Activated CD4-positive, CD25-positive, alpha-beta regulatory T cell treated with anti-CD3 and anti-CD28 coated beads, Interleukin-2, amount 50 U/mL, for 16 hours (primary cell): Measurements from ENCODE around the gene ANXA2R.
"Not testable (repeated sequence)": the region's sequence is repeated elsewhere in the genome, so short reads cannot be mapped to it uniquely, and the experiment has no call there.

Source experiments
- DNase-seq: peaks from one replicate; pipeline ENCODE4 v3.0.0-alpha.2; 2020; ENCODE audit warnings: low read depth, low spot score

ANXA2R gene

DNA sequence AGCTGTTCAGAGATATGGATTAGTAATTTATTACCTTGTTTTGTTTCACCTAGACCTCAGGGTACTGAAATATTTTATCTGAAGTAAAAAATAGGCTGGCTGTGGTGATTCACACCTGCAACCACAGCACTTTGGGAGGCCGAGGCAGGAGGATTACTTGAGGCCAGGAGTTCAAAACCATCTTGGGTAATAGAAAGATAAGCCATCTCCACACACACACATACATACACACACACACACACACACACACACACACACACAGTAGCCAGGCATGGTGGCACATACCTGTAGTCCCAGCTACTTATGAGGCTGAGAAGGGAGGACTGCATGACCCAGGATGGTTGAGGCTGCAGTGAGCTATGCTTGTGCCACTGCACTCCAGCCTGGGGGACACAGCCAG is 3.7 kb downstream of the ANXA2R start:
- no peak for DNase-seq

DNA sequence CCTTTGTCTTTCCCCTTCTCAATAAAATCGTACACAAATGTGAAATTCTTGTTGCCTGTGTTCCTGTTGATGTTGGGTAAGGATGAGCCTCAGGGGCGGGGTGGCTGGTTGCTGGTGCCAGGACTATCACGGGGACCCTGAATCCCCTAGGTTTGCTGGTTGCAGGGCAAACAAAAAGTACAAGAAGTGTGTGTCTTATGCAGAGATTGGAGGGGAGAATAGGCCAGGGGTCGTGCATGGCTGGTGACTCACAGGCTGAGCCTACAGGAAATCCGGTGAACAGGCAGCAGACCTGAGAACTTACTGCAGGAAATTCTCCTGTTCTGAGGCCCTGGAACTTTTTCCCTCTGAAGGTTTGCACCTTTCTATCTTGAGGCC is 5.5 kb downstream of the ANXA2R start:
- no peak for DNase-seq

DNA sequence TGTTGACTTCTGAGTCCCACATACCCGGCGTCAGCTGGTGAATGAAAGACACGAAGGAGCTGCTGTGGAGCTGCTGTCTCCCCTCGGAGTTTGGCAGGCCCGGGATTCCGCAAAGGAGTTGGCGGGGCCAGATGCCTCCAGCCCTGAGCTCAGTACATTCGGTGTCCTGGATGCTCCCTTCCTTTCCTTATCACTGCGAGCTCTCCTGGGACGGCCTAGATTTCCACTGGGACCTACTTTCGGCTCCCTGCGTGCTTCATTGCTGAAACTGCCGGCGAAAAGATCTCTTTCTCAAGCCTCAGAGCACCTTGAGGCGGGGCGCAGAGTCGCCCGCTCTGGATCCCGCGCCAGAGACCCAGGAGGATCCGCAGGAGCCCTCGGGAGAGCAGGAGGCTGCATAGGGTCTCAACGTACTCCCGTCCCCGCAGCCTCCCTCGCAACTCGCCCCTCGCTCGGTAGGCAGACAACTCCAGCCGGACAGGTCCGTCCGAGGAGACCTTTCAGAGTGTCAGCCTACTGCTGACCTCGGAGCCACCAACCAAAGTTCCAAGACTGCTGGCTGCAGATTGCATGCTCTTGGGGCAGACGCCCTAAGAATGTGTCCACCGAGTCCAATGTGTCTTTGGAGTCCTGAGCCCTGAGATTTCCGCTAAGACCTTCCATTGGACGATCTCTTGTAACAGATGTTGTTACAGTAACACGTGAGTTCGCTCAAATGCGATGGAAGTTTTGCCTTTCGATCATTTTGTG is 6.1 kb downstream of the ANXA2R start:
- DNase-seq = no peak

DNA sequence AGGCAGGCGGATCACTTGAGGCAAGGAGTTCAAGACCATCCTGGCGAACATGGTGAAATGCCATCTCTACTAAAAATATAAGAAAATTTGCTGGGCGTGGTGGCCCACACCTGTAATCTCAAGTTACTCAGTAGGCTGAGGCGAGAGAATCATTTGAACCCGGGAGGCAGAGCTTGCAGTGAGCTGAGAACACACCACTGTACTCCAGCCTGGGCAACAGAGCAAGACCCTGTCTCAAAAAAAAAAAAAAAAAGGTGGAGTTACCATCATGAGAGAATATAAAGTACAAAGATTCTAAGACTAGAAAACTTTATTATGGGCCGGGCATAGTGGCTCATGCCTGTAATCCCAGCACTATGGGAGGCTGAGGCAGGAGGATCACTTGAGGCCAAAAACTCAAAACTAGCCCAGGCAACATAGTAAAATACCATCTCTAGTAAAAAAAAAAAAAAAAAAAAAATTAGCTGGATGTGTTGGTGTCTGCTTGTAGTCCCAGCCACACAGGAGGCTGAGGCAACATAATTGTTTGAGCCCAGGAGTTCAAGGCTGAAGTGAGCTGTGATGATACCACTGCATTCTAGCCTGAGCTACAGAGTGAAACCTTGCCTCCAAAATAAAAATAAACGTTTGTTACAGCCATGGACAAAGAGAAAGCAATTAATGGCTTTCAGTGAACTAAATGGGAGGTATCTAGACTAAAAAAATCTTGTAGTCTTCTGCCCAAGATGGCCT is 12.9 kb downstream of the ANXA2R start:
- DNase-seq = no peak

DNA sequence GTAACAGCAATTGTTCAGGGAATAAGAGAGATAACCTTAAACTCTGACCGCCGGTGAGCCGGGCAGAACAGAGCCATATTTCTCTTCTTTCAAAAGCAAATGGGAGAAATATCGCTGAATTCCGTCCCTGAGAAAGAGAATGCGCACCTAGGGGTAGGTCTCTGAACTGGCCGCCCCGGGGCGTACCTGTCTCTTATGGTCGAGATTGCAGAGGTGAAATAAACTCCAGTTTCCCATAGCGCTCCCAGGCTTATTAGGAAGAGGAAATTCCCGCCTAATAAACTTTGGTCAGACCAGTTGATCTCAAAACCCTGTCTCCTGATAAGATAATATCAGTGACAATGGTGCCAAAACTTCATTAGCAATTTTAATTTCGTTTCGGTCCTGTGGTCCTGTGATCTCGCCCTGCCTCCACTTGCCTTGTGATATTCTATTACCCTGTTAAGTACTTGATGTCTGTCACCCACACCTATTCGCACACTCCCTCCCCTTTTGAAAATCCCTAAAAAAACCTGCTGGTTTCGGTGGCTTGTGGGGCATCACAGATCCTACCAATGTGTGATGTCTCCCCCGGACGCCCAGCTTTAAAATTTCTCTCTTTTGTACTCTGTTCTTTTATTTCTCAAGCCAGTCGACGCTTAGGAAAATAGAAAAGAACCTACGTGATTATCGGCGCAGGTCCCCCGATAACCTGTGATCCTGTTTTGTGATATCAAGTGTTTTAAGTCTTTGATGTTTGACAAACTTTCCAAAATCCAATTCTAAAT is 14.8 kb downstream of the ANXA2R start:
- not testable (repeated sequence) for DNase-seq

DNA sequence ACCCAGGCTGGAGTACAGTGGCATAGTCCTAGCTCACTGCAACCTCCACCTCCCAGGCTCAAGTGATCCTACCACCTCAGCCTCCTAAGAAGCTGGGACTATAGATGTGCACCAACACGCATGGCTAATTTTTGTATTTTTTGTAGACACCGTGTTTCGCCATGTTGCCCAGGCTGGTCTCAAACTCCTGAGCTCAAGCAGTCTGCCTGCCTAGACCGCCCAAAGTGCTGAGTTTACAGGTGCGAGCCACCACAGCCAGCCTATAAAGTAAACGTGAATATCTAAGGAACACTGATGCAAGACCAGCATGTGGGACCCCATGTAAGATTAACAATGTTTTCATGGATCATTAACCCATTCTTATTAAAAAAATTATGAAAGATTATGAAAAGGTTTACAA is 15.9 kb downstream of the ANXA2R start:
- no peak for DNase-seq

DNA sequence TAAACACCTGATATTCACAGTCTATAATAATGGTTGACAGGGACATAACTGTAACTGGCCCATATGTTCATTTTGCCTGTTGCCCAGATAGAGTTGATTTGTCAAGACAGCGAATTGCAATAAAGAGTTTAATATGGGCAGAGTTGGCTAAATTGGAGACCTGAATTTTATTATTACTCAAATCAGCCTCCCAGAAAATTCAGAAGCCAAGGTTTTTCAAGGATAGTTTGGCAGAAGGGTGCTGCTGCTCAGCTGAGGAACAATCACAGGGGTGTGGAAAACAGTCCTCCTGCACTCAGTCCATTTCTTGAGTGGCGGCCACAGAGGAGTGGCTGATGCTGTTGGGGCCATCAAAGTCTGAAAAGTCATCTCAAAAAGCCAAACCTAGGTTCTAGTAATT is 19.0 kb downstream of the ANXA2R start:
- no peak for DNase-seq

DNA sequence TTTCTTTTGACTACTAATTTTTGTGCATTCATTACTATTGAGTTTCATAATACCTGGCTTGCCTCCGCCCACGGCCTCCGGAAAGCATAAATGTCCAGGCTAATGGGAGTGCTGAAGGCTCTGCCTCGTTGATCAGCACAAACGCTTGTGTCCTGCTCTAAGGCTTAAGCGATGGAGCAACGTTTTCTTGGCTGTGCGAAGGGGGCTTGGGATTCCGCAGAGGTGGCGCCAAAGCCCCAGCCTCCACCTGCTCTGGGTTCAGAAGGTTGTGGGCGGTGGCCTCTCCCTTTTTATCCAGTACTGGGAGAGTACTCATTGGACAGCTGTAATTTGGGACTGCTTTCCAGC is 19.7 kb downstream of the ANXA2R start:
- DNase-seq = no peak

DNA sequence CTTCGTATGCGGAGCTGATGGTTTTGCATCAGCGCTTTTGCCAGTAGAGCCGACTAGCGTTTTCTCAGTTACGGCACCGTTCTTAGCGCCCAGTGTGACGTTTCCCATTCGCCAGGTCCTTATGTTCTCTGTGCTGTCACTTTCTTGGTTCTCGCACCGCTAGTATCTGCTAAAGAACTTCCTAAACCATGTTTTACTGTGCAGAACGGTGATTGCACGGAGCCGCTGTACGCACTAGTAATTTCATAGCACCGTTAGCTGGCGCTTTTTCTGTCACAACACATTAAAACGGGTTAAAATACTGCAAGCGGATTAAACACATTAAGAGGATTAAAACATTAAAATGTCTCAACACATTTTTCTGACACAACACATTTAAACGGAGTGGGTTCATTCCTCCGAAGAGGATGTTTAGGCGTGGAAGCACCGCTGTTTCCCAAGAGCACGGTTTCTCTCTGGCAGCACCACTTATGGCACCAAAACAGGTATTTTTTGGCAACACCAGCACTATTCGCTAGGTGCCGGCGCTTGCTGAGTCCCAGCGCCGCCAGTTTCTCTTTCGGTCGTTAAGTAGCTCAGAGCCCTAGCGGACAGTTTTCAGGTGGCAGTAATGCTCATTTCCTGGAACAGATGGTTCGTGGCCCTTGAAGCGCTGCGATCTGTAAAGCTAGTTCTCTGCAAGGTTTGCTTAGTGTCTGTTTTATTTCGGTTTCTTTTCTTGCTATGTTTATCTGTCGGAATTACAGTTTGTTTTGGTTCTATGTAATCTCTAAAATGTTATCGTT is 20.3 kb downstream of the ANXA2R start:
- DNase-seq = peak; percentile 74

DNA sequence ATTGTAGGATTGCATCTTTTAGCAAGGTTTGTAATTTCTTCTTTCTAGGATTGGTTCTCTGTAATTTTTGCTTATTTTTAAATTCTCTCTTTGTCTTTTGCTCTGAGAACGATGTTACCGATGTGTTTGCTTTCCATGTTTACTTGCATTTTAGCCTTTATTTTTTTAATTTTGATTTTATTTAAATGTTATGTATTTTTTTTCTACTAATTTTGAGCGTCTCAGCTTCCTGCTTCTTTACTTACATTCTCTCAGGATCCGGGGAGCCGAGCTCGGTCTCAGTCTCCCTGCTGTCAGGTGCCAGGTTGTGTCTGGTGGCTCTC is 20.9 kb downstream of the ANXA2R start:
- DNase-seq = no peak

DNA sequence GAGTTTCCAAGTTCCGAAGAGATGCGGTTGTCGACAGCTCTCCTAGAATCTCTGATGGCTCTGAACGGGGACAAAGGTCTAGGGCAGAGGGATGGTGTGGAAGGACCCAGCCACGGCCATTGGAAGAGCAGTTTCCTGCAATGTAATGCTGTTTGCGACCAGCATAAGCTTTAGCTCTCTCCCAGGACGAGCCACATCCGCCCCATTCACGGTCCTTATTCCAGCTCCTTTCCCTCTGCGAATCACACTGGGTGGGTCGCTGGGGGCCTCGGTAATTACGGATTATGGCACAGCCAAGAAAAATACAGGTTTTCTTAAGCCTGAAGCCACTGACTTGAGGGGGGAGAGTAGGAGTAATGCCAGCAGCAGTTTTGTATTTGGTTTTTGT is 22.7 kb downstream of the ANXA2R start:
- DNase-seq = no peak

DNA sequence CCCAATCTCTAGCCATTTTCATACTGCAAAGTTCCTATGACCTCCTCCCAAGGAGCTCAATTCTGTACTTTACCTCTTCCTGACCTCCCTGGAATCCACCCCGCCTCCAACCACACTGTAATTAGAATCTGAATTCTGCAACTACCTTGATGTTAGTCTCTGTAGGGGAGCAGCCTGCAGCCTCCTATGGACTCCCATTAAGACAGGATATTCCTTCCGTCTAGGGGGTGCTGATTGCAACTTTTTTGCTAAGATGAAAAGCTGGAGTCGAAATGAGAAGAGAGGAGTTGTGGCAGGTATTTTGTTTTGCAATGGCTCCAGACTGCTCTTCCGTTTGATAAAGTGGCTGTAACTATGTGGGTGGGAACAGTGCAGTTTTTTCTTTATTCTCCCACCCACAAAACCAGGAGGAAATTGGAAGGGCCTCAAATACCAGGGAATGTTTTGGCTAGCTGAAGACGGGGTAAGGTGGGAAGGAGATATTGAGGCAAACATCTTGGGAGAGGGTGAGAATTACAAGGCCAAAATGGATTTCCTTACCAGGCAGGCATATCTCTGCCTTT is 23.8 kb downstream of the ANXA2R start:
- DNase-seq = no peak

DNA sequence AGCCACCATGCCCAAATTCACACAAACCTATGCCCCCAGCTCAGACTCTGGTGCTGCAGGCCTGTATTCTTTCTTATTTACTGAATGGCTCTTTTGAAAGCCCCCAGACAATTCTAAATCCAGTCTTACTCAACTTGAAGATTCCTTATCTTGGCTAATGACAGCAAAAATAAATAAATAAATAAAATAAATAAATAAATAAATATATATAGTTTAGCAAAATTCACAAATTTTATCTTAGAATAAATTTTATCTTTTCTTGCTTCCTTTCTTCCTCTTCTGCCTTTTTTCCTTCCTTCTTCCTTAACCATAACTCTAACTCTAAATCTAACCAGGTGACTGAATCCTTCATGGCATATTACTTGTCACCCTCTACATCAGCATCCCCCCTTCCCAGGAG is 25.6 kb downstream of the ANXA2R start:
- no peak for DNase-seq

DNA sequence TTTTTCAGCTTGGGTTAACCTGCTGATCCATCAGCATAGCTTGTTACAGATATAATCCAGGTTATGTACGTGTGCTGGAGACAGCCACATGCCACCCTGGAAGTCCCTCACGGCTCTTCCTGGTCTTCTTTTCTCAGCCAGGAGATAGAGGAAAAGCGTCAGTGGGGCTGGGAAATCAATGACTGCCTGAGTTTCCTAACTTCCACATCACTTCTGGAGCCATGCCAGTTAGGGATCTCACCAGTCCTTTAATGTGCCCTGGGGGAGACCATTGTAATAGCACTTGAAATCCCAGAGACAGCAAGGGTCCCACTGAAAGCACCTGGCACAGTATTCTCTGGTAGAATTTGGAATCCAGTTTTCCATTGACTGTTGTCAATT is 29.2 kb downstream of the ANXA2R start:
- DNase-seq = no peak

DNA sequence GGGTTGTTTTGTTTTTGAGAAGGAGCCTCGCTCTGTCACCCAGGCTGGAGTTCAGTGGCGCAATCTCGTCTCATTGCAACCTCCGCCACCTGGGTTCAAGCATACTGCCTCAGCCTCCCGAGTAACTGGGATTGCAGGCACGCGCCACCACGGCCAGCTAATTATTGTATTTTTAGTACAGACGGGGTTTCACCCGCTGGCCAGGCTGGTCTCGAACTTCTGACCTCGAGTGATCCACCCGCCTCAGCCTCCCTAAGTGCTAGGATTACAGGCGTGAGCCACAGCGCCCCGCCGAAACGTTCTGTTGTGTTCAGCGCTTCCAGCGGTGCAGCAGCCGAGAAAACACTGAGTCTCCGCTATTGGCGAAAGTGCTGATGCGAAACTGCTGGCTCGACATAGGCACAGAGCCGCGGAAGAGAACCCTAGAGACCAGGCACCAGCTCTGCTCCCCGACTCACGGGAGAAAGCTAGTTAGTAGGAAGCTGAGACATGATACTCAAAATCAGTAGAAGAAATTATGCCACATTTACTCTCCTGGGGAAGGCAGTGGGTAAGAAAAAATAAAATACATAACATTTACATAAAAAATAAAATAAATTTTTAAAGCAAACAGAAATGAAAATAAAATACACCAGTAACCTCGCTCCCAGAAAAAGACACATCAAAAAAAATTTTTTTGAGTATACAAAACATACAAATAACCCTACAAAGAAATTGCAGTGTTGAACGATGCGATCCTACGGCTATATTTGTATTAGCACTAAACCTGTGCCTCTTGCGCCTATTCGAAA is 31.6 kb downstream of the ANXA2R start:
- peak; percentile 79 for DNase-seq

DNA sequence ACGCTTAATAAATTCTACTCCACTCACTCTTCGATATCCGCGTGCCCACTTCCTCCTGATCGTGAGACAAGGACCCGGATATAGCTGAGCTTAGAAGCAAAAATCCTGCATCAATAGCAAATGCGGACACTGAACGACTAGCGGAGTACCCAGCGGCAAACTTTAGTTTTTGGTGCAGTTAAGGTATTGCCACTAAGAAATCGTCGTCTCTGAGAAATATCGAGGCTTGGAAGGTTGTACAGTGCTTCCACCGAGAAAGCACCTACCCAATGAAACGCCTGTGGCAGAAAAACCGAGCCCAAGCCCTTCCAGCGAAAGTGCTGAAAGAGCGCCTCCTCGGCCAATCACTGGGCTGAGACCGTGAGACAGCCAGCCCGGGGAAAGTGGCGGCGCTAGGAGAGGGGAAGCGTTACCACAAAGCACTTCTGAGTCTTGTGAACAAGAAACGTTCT is 32.2 kb downstream of the ANXA2R start:
- DNase-seq = peak; percentile 56

DNA sequence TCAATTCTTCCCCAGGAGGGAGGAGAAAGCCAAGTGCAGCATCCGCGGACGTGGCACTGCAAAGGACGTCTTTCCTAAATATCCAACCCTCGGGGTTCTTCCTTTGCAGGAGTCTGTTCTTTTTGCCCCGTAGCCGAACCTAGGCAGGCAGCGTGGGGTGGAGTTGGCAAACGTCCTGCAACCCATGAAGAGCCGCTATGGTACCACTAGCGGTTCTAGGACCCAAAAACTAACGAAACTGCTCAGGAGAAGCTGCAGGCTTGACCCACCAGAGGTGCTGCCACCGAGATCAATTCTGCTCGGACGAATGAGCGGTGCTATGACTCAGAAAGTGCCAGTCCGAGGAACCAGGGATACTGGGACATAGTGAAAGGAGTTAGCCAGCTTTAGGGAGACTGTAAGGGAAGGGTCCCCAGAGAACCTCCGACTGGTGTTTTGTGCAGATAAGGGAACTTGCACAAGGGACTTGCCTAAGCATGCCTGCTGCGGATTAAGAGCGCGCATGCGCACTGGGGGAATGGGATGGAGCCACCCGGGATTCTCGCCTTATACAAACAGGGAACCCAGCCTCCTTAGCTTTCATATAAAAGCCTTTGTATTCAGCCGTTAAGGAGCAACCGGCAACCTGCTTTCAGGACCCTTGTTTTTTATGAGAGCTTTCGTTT is 32.7 kb downstream of the ANXA2R start:
- DNase-seq = peak; percentile 40

DNA sequence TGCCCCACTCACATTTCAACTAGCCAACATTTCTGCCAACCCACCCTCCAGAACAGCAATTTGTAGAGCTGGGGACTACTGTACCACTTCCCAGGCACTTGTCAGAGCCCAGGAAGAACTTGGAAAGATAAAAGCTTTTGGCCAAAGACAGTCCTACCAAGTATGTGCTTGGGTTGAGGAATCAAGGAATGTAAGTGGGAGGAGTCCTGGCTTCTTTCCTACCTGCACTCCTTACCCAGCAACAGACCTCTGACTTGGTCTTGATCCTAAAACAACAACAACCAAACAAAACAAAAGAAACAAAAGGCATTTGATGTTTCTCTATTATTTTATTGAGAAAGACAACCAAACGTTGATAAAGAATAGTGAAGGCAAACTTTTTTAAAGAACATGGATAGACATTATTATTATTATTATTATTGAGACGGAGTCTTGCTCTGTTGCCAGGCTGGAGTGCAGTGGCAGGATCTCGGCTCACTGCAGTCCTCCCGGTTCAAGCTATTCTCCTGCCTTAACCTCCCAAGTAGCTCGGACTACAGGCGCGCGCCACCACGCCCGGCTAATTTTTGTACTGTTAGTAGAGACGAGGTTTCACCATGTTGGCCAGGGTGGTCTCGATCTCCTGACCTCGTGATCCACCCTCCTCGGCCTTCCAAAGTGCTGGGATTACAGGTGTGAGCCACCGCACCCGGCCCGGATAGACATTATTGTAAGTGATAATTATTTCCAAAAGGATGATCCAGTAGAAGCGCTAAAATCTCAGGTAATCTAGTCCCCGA is 33.5 kb downstream of the ANXA2R start:
- DNase-seq = no peak

DNA sequence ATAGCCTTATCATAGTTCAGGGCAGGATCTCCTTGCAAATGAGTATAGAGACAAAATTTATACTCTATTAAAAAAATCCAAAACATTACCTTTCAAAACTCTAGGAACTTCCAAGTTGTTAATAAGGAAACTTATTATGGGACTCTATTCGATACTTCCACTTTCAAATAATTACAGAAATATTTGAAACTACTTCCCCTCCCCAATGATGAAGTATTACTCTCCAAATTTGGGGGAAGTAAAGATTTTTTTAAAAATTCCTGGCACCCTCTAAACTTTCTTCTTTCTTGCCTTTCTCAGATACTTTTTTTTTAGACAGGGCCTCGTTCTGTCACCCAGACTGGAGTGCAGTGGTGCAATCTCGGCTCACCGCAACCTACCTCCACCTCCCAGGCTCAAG is 35.1 kb downstream of the ANXA2R start:
- DNase-seq = no peak

DNA sequence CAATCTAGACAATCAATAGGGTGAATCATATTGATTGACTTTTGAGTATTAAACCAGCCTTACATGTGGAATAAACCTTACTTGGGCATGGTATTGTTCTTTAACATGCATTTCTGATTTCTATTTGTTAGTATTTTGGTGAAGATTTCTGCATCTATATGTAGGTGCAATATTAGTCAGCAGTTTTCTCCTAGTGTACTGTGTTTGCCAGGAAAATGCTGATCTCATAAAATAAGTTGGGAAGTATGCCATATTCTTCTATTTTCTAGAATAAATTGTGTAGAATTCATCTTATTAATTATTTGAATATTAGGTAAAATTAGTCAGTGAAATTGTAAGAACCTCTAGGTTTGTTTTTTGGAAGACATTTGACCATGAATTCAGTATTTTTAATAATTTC is 38.4 kb downstream of the ANXA2R start:
- DNase-seq = no peak
